ENCODE results near the gene CFAP20DC.
"Not testable (repeated sequence)": the region's sequence is repeated elsewhere in the genome, so short reads cannot be mapped to it uniquely, and the experiment has no call there.

Gene CFAP20DC

GRCh38 chr3:58731673-58732072, 318.2 kb downstream of the CFAP20DC start:
- DNase-seq: no peak

- no peak for DNase-seq
Measured at GRCh38 chr3:58728723-58729122, 321.1 kb downstream of the CFAP20DC start.

- DNase-seq: no peak
Measured at GRCh38 chr3:58725326-58725853, 324.4 kb downstream of the CFAP20DC start.

DNA sequence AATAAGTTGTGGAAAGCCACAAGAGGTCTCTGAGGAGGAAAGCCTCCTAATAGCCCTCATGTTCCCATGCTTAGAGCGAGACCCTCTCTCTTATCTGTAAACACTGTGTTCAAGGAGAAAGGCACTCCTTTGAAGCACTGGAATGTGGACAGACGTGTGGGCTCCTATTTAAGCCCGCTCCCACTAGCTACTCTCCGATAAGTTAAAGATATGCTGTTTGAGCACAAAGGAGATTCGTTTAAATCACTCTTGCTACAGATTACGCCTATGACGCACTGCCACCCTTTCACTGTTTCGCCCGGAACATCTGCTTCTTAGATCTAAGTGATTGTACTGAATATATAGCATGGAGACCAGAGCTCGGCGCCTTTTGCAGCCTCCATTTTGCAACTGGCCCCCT, 325.5 kb downstream of the CFAP20DC start:
- DNase-seq: no peak

DNA sequence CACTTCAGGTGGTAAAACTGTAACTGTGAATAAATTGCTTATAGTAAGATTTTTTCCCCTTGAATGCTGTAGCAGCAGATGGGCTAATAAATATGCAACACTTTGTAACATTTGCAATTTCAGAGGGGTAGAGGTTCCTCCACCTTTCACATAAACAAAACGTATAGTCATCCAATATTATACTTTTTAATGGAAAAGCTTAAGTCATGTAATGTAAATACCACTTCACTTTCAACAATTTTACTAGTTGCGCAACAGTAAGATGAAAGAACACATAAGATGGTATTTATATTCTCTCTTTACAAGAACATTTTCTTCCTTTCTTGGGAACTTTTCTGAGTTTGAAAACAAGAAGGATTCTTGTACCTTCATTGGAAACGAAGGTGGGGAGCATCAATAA, 326.7 kb downstream of the CFAP20DC start:
- no peak for DNase-seq

- no peak for DNase-seq
Measured at GRCh38 chr3:58722561-58722960, 327.3 kb downstream of the CFAP20DC start.

DNA sequence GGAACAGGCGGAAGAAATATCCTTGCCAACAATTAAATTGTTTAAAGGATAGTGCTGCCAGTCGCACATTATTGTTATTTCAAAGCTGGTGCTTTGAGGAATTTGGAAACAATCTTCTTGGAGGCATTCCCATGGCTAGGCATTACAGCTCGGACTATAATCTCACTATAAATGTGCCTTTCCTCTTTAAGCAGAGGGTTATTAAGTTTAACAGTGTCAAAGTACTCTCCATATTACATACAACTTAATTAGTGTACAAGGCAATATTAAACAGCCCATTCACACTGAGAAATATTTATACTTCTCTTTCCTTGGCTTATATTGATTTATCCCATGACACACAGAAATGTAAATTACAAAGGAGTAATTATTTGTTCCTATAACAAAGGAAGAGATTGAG, 329.3 kb downstream of the CFAP20DC start:
- DNase-seq: no peak

- DNase-seq: no peak
Measured at GRCh38 chr3:58719684-58720083, 330.1 kb downstream of the CFAP20DC start.

DNA sequence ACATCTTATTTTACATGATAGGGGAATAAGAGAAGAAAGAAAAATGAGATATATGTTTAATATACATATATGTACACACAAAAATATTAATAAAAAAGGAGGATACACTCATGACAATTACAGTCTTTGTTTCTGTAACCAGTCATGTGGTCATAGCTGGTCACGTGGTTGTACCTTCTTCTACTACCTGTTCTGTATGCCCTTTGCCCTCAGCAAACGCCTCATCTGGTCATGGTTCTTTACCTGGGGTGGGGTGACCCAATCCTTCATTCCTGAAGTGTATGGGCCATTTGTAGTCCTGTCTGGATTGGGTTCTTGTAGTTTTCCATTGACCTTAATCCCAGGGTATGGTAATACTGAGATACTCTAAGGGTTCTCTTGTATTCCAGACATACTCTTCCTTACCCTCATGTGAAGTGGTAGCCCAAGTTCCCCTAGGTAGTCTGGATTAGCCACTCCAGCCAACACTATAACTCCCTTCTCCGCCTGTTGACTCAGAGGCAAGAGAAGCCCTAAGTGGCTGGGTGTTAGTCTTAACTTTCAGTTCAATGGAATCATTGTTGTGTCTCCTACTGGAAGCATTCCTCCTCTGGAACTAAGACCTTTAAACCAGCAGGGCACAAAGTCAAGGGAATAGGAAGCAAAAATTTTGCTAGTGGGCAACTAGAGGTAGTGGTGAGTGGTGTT, 336.0 kb downstream of the CFAP20DC start:
- DNase-seq: no peak

GRCh38 chr3:58711871-58712270, 338.0 kb downstream of the CFAP20DC start:
- DNase-seq: no peak

DNA sequence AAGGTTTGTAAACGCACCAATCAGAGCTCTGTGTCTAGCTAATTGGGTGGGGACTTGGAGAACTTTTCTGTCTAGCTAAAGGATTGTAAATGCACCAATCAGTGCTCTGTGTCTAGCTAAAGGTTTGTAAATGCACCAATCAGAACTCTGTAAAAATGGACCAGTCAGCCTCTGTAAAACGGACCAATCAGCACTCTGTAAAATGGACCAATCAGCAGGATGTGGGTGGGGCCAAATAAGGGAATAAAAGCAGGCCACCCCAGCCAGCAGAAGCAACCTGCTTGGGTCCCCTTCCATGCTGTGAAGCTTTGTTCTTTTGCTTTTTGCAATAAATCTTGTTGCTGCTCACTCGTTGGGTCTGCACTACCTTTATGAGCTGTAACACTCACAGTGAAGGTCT, 340.8 kb downstream of the CFAP20DC start:
- DNase-seq: not testable (repeated sequence)

DNA sequence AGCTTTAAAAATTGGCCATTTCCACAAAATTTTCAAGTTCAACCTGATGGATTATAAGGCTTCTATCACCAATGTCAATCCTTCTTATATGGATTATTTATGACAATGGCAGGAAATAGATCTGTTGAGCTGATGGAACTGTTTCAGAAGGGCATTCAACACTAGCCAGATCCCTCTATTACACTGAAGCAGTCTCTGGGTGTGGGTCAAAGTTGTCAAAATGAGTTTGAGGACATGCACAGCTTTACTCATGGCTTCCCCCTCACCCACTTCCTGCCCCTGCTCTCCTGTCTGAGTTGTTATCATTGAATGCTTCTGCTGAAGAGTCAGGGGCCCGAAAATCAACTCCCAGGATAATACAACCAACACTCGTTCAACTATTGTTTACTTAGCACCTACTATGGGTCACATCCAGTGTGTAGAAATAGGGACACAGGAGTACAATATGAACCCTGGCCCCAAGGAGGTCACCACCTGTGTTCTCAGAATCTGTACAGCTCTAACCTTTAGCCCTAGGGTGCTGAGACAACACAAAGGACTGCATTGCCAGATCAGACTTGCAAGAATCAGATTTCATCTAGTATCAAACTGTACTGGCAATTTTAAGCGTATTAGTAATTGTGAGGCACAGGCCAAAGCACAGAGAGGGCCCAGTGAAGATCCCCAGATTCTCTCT, 341.6 kb downstream of the CFAP20DC start:
- DNase-seq: no peak

DNA sequence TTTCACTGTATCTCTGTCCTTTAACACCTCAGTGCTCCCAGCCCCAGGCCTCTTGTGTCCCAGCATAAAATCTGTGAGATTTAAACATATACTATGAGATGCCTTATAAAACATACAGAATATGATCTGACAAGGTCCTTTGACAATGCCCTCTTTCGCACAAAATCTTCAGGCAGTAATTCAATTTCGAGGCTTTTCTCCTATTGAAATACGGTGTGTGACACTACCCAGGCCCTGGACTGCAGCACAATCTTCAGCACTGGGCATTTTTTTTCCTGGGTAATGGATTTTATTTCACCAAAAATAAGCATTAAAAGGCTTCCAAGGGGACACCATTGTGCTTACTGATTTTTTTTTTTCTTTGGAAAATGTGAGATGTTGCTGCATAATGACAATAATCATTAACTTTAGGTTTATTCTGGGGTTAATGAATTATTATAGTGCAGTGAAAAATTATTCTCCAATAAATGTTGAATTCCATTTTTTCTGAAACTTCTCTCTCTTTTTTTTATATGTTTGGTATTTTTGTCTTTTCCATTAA, 342.4 kb downstream of the CFAP20DC start:
- DNase-seq: no peak

- no peak for DNase-seq
Measured at GRCh38 chr3:58706395-58707167, 343.2 kb downstream of the CFAP20DC start.

- no peak for DNase-seq
Measured at GRCh38 chr3:58704745-58705144, 345.1 kb downstream of the CFAP20DC start.

DNA sequence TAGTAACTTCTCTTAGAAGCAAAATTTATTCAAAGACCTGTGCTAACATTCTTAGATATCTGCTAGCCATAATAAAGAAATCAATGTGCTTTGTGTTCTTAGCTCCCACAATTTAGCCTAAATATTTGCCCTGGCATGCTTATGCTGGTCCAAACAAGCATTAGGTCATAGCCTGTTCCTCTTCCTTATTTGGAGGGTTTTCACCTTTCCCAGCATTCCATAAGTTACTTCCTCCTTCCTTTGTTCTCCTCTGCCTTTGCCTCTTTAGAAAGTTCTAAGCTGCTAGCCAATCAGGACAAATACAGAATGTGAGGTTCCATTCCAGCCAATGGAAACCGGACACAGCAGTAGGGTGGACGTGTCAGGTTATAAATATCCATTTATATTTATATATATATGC, 345.5 kb downstream of the CFAP20DC start:
- not testable (repeated sequence) for DNase-seq

GRCh38 chr3:58698246-58698645, 351.6 kb downstream of the CFAP20DC start:
- no peak for DNase-seq

DNA sequence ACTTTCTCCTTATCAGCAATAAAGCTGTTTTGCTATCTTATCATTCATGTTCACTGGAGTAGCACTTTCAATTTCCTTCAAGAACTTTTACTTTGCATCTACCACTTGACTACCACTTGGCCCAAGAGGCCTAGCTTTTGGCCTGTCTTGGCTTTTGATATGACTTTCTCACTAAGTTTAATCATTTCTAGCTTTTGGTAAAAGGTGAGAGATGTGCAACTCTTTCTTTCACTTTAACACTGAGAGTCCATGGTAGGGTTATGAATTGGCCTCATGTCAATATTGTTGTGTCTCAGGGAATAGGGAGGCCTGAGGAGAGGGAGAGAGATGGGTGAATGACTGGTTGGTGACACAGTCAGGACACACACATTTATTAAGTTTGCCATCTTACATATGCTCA, 352.3 kb downstream of the CFAP20DC start:
- no peak for DNase-seq

- DNase-seq: not testable (repeated sequence)
Measured at GRCh38 chr3:58696813-58697212, 353.0 kb downstream of the CFAP20DC start.

- DNase-seq: no peak
Measured at GRCh38 chr3:58696093-58696492, 353.7 kb downstream of the CFAP20DC start.

DNA sequence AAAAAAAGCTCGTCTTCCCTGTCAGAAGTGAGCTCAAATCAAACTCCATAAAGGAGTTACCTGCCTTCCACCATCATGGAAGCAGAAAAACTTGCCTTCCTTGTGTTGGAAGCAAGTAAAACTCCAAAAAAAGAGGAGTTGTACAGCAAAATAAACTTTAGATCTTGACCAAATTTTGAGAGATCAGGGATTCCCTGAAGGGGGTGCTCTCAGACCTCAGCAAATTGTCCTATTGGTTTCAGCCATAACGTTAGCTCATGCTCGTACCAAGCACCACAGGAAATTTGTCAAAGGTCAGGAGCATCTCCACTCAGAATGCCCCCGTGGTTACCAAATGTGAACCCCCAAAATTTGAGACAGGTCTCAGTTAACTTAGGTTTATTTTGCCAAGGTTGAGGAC, 354.5 kb downstream of the CFAP20DC start:
- DNase-seq: not testable (repeated sequence)

DNA sequence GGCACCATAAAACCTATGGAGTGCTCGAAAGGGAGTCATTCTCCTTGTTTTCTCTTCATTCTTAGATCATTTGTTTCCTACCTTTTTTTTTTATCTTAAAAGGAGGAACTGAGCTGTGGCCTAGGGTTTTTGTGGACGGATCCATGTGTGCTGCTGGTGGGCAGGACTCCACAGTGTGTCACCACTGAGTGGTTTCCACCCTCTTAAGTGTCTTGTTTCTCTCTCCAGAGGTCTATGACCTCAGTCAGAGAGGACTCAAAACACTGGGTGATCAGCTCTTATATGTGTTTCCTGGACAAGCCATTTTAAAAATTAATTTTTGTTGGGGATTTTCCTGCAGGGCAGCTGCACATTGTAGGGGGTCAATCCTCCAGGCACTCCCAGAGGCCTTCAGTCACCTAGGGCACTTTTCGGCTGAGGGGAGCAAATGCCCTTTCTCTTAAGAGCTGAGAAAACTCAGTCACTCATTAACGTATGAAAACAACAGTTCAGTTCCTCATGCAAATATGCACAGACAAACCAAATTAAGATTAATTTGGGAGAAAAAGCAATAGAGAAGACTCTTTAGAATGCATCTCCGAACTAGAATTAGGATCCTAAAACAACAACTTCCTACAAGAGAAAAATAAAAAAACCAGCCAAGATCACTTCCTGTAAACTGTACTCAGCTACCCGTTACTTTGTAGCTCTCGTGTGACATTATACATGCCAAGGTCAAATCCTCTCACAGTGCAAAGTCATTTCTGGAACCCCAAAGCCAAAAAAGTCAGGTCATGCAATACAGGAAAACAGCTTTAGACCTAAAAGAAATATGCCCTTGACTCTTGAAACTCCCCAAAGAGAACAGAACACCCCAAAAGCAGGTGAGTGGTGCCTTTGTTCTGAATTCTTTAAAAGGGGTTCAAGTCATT, 355.6 kb downstream of the CFAP20DC start:
- DNase-seq: no peak
